HepG2 (cell line): ENCODE results near the gene BCL2L1. TPM values are rescaled to one million over a fixed set of nuclear protein-coding genes. Genes with fewer than 3 reads are reported as not detected.
A peak's percentile ranks its signal among the peaks of the same experiment; 100 is the strongest.

Experiments
- ATF7-NPFF ChIP-seq: sonication (generic); formaldehyde crosslinking; IDR thresholded peaks from 2 replicates; pipeline ENCODE4 v1.8.1; 2023; ENCODE audit warnings: mild to moderate bottlenecking, low read depth, missing genetic modification reagents, moderate library complexity
- HHEX ChIP-seq: IDR thresholded peaks from 2 replicates; pipeline ENCODE4 v1.6.1; 2016; ENCODE audit warnings: control low read depth
- MEIS1 ChIP-seq: sonication (generic); formaldehyde crosslinking; IDR thresholded peaks from 2 replicates; pipeline ENCODE4 v1.9.0; 2021; ENCODE audit warnings: mild to moderate bottlenecking, missing genetic modification reagents, moderate library complexity, borderline replicate concordance
- POLR2AphosphoS2 ChIP-seq: IDR thresholded peaks from 2 replicates; pipeline ENCODE4 v1.6.1; 2011; ENCODE audit warnings: low read depth, low read length, improper control_type of control experiment
- SNAPC5 ChIP-seq: sonication (generic); formaldehyde crosslinking; IDR thresholded peaks from 2 replicates; pipeline ENCODE4 v1.8.1; 2023; ENCODE audit warnings: mild to moderate bottlenecking, missing genetic modification reagents, borderline replicate concordance
- TSC22D2 ChIP-seq: sonication (generic); formaldehyde crosslinking; IDR thresholded peaks from 2 replicates; pipeline ENCODE4 v1.5.1; 2020; ENCODE audit warnings: missing genetic modification reagents, mild to moderate bottlenecking, borderline replicate concordance
- ZBTB14 ChIP-seq: sonication (generic); formaldehyde crosslinking; IDR thresholded peaks from 2 replicates; pipeline ENCODE4 v1.4.0; 2020; ENCODE audit warnings: missing genetic modification reagents
- ZFP82 ChIP-seq: sonication (generic); formaldehyde crosslinking; IDR thresholded peaks from 2 replicates; pipeline ENCODE4 v1.5.1; 2020; ENCODE audit warnings: mild to moderate bottlenecking, missing genetic modification reagents, borderline replicate concordance
- ZNF275 ChIP-seq: sonication (generic); formaldehyde crosslinking; IDR thresholded peaks from 2 replicates; pipeline ENCODE4 v1.8.0; 2022; ENCODE audit warnings: missing genetic modification reagents, mild to moderate bottlenecking, inconsistent platforms, borderline replicate concordance
- ZNF280D ChIP-seq: sonication (generic); formaldehyde crosslinking; IDR thresholded peaks from 2 replicates; pipeline ENCODE4 v1.5.1; 2020; ENCODE audit warnings: mild to moderate bottlenecking, missing genetic modification reagents
- ZNF484 ChIP-seq: sonication (generic); formaldehyde crosslinking; IDR thresholded peaks from 2 replicates; pipeline ENCODE4 v1.5.1; 2020; ENCODE audit warnings: mild to moderate bottlenecking, low read depth, missing genetic modification reagents, borderline replicate concordance
- ZNF503 ChIP-seq: sonication (generic); formaldehyde crosslinking; IDR thresholded peaks from 2 replicates; pipeline ENCODE4 v1.4.0; 2020; ENCODE audit warnings: missing genetic modification reagents
- ZNF737 ChIP-seq: sonication (generic); formaldehyde crosslinking; IDR thresholded peaks from 2 replicates; pipeline ENCODE4 v1.5.0; 2020; ENCODE audit warnings: missing genetic modification reagents, mild to moderate bottlenecking, borderline replicate concordance
- polyA plus RNA-seq, 8 experiments: library from polyadenylated mRNA; depleted of rRNA in 3 of 8; stranded (reverse) in 7 of 8; unstranded in 1 of 8; fragments of >200 nt; fragmentation: Illumina TruSeq in 4 of 8; extraction: Trizol in 4 of 8; gene quantifications; 2 replicates each; pipeline versions ENCODE4 v1.2.1 to v1.2.3, GENCODE V29; 2011 to 2016; ENCODE audit warnings: low read depth in 4 of 8, missing spikeins in 1 of 8, mixed read lengths in 1 of 8; ENCODE audit not compliant: insufficient read depth in 1 of 8
- total RNA-seq, 5 experiments: library from RNA; depleted of rRNA; stranded (reverse); fragments of >200 nt; fragmentation: Illumina TruSeq; extraction: Trizol; gene quantifications; 2 replicates each; pipeline ENCODE4 v1.2.3, GENCODE V29; 2016; ENCODE audit warnings: low read depth in 1 of 5
- TF ChIP-seq, protein P1 (sequence below): sonication (generic); formaldehyde crosslinking; conservative IDR thresholded peaks from 2 replicates; pipeline ENCODE4 v1.5.0; 2020; ENCODE audit warnings: missing genetic modification reagents
- TF ChIP-seq, protein P2 (sequence below): IDR thresholded peaks from 2 replicates; pipeline ENCODE4 v1.6.1; 2016; ENCODE audit warnings: low read depth

The BCL2L1 gene
- total and polyA plus RNA-seq, 2 of the 13 experiments (the other 11 are each of a cell fraction or from before 2014, with no cell fraction given): 164 to 258 TPM

DNA sequence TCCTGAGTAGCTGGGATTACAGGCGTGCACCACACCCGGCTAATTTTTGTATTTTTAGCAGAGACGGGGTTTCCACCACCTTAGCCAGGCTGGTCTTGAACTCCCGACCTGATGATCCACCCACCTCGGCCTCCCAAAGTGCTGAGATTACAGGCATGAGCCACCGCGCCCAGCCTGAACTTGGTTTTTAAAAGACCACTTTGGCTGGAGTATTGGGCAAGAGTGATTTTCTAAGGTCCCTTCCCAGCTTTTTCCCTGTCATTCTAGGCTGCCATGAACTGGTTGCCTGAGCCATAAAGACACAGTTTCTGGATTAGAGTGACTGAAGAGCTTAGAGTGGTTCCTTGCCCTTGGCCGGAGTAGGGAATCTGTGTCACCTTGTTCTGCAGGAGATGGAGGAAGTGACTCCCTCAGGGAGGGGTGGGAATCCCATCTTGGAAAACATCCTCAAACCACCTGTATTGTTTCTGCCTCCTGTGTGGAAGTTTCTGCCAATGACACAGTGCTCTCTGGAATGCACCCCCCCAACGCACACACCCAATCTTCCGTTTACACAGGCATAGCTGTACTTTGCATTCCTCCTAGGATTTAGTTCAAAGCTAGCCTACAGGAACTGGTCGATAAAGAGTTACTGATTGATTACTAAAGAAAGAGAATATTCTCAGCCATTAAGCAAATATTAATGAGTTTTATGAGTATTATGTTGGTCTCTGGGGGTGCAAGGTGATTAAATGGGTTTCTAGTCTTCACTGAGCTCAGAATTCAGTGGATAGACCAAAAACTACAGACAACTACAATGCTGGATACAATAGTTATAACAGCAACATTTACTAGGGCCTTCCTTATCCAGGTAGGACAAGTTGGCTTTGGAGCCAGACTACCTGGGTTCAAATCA lies 18.2 kb downstream of the BCL2L1 start (continued):
- TF ChIP-seq ZNF275 (CRISPR knock-in tag) (peak; percentile 74; the same call in 1 of the 2 replicates), ATF7-NPFF (CRISPR knock-in tag) (peak; percentile 59; the same call in 1 of the 2 replicates), ZNF737 (CRISPR knock-in tag) (no peak), SNAPC5 (peak; percentile 43; the same call in 1 of the 2 replicates), ZBTB14 (CRISPR knock-in tag) (0 out of 2 replicates have a peak, but pooled peaks have one; percentile 55), ZNF280D (peak; percentile 99), ZNF484 (CRISPR knock-in tag) (no peak), POLR2AphosphoS2 (no peak; the same call in 1 of the 2 replicates), HHEX (CRISPR knock-in tag) (peak; percentile 90), MEIS1 (CRISPR knock-in tag) (peak; percentile 98), ZFP82 (CRISPR knock-in tag) (peak; percentile 86), ZNF503 (CRISPR knock-in tag) (peak; percentile 100), TSC22D2 (CRISPR knock-in tag) (peak; percentile 79; the same call in 1 of the 2 replicates)
- TF ChIP-seq, protein P1, sequence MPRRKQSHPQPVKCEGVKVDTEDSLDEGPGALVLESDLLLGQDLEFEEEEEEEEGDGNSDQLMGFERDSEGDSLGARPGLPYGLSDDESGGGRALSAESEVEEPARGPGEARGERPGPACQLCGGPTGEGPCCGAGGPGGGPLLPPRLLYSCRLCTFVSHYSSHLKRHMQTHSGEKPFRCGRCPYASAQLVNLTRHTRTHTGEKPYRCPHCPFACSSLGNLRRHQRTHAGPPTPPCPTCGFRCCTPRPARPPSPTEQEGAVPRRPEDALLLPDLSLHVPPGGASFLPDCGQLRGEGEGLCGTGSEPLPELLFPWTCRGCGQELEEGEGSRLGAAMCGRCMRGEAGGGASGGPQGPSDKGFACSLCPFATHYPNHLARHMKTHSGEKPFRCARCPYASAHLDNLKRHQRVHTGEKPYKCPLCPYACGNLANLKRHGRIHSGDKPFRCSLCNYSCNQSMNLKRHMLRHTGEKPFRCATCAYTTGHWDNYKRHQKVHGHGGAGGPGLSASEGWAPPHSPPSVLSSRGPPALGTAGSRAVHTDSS (CRISPR knock-in tag): no peak
- TF ChIP-seq, protein P2, sequence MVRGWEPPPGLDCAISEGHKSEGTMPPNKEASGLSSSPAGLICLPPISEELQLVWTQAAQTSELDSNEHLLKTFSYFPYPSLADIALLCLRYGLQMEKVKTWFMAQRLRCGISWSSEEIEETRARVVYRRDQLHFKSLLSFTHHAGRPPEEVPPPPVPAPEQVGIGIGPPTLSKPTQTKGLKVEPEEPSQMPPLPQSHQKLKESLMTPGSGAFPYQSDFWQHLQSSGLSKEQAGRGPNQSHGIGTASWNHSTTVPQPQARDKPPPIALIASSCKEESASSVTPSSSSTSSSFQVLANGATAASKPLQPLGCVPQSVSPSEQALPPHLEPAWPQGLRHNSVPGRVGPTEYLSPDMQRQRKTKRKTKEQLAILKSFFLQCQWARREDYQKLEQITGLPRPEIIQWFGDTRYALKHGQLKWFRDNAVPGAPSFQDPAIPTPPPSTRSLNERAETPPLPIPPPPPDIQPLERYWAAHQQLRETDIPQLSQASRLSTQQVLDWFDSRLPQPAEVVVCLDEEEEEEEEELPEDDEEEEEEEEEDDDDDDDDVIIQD (CRISPR knock-in tag): peak; percentile 94
